Tibial artery (tissue), 4 donors: ENCODE results near the gene IL17REL.

Experiments
- DNase-seq, 2 donors: peaks; one replicate each; pipeline ENCODE4 v3.0.0-alpha.2; 2019
- H3K27ac ChIP-seq, 2 donors: fragments of 200-600 bp; sonication (generic) in 1 of 2; 1 replicate in 1 of 2; 2 replicates in 1 of 2; pipeline ENCODE4 v1.5.1; 2018 to 2019; ENCODE audit warnings: mild to moderate bottlenecking in 1 of 2
- H3K27me3 ChIP-seq, 2 donors: fragments of 200-600 bp; sonication (generic) in 1 of 2; one replicate each; pipeline versions ENCODE4 v1.5.1 to v1.6.0; 2016 to 2019
- H3K36me3 ChIP-seq, 3 donors: fragments of 200-600 bp; sonication (generic) in 2 of 3; one replicate each; pipeline ENCODE4 v1.5.1; 2016 to 2019; ENCODE audit warnings: mild to moderate bottlenecking in 2 of 3
- H3K4me1 ChIP-seq, 4 donors: fragments of 200-600 bp; sonication (generic) in 2 of 4; 1 replicate in 3 of 4; 2 replicates in 1 of 4; pipeline ENCODE4 v1.5.1; 2016 to 2019
- H3K4me3 ChIP-seq, 2 donors: fragments of 200-600 bp; sonication (generic) in 1 of 2; 1 replicate in 1 of 2; 2 replicates in 1 of 2; pipeline ENCODE4 v1.5.1; 2018 to 2019; ENCODE audit warnings: mild to moderate bottlenecking in 2 of 2
- H3K9me3 ChIP-seq, 3 donors: fragments of 200-600 bp; sonication (generic) in 1 of 3; one replicate each; pipeline ENCODE4 v1.5.1; 2016 to 2019
- intact Hi-C: fragments of 100-400 bp; cut with DNase I; formaldehyde crosslinking; loops from one replicate; pipeline ENCODE4 v1.15.0; 2023; ENCODE audit warnings: low total_unique reads
- TF ChIP-seq, protein P1 (sequence below), 2 experiments: fragments of 200-600 bp in 1 of 2; fragments of 450-650 bp in 1 of 2; IDR thresholded peaks; one replicate each; pipeline ENCODE4 v1.5.1; 2017 to 2019; ENCODE audit warnings: antibody characterized with exemption in 2 of 2, mild to moderate bottlenecking in 1 of 2, moderate library complexity in 1 of 2

The IL17REL gene

DNA sequence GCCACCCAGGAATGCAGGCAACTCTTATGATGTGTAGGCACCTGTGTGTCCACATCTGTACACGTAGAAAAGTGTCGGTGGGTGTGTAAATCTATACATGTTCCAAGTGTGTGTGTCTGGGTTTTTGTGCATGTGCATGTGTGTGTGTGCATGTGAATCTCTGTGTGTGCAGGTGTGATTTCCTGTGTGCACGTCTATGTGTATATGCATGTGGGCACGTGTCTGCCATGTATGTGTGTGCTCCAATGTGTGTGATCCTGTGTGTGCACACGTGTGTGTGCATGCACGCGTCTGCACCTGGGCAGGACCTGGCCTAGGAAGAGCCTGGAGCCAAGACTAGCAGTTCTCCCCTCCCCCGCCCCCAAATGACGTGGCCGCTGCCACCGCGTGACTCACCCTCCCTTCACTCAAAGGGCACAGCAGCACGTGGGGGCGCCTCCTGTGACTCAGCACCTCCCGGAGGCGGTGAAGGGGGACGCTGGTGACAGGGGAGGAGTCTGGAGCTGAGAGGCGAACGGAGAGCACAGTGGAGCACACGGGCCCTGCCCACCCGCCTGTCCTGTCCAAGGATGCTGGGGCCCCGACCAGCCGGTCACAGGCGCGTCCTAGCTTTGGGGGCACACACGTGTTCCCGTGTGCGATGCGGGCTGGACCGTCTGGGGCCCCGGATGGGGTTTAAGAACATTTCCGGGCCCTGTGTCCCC lies 41.9 kb downstream of the IL17REL start:
- DNase-seq, result peak; percentile 97 to 99

DNA sequence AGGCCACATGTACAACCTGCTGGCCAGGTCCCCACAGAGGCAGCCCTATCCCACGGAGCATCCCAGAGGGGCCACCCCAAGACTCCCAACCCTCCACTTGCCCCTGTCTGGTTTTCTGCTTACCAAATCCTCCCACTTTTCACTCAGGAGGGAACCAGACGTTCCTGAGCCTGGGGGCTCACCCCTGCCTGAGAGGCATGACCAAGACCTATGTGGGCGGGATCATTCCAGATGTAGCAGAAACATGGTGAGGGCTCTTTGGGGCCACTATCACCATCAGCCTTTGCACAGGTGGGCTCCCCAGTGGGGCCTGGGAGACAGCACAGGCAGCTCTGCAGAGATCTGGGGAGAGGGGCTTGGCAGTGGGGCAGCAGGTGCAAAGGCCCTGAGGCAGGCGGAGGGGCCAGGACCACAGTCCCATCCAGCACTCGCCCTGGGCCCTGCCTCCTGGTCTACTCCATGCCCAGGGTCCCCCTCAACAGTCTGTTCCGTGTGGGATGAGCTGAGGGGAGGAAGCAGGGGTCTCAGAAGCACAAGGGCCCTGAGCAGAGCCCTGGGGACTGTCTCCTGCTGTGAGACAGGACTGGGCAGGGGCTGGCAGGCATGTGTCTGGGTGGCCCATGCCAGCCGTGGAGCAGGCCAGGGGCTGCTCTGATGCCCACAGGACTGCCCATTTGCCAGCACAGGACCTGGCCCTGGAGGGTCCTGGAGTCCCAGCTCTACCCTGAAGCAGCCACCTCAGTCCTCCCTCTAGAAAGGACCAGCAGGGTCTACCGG lies 42.6 kb downstream of the IL17REL start:
- intact Hi-C loops, result loop anchor here (5.0 to 10.0 kb wide), 2 partner anchors 38 to 335 kb away; partner anchors contain the start of gene PLXNB2
- Histone ChIP-seq H3K36me3 (peaks cover 0 to 3% (median 1%) of the 10 kb centered on the region in 3 donors), H3K27me3 (no peaks in the 10 kb centered on the region), H3K4me1 (peaks cover 7 to 52% (median 38%) of the 10 kb centered on the region in 4 donors), H3K27ac (peak overlapping the region; percentile 88 to 89), H3K9me3 (no peaks in the 10 kb centered on the region), H3K4me3 (no peak overlapping the region)
- peak; percentile 19 to 67 for DNase-seq
- TF ChIP-seq, protein P1, sequence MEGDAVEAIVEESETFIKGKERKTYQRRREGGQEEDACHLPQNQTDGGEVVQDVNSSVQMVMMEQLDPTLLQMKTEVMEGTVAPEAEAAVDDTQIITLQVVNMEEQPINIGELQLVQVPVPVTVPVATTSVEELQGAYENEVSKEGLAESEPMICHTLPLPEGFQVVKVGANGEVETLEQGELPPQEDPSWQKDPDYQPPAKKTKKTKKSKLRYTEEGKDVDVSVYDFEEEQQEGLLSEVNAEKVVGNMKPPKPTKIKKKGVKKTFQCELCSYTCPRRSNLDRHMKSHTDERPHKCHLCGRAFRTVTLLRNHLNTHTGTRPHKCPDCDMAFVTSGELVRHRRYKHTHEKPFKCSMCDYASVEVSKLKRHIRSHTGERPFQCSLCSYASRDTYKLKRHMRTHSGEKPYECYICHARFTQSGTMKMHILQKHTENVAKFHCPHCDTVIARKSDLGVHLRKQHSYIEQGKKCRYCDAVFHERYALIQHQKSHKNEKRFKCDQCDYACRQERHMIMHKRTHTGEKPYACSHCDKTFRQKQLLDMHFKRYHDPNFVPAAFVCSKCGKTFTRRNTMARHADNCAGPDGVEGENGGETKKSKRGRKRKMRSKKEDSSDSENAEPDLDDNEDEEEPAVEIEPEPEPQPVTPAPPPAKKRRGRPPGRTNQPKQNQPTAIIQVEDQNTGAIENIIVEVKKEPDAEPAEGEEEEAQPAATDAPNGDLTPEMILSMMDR (IDR thresholded peaks at IDR 0.05), result no peak

More for the DNA sequence above, 41.9 kb downstream of the IL17REL start:
- intact Hi-C loops, result loop anchor here (5.0 kb wide), 1 partner anchor 38 kb away; no protein-coding TSS in a partner anchor
- TF ChIP-seq, protein P1 (IDR thresholded peaks at IDR 0.05), result peak in 1 of 2 experiments; percentile 13
- Histone ChIP-seq H3K36me3 (no peaks in the 10 kb centered on the region), H3K9me3 (no peaks in the 10 kb centered on the region), H3K27ac (peak overlapping the region; percentile 88 to 89), H3K4me3 (peak overlapping the region; percentile 57 to 71), H3K4me1 (peaks cover 7 to 49% (median 35%) of the 10 kb centered on the region in 4 donors), H3K27me3 (no peaks in the 10 kb centered on the region)

DNA sequence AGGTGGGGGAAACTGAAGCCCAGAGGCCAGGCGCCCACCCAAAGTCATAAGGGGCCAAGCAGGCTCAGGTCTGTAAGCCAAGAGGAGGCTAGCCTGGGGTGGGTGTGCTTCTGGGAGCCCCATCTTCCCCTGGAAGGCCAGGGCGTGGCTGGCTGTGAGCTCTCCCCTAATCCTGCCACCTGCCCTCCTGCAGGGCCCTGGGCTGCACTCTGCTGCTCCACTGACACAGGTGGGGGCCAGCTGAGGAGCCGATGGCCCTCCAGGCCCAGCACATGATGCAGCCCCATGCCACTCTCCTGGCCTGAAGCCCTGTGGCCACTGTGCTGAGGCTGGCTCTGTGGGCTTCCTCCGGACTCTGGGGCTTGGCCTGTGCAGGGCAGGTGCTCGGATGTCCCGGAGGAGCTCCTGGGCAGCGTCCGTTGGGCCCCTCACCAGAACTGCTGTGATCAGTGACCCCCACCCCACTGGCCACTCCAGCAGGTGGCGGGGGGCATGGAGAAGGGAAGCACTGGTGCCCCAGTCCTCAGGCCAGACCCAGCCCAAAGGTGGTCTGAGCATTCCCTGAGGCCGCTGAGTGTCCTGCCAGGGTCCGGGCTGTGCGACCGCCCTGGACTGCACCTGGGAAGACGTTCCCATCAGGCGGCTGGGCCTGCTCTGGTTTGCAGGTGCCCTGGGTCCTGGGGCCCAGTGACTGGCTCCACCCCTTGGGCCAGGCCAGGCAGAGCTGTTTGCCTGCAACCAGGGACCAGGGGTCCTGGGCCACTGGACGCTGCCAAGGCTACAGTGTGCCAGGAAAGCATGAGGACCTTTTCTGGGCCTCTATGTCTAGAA lies 43.5 kb downstream of the IL17REL start:
- peak; percentile 18 to 64 for DNase-seq
- H3K4me1 ChIP-seq, result peaks cover 7 to 61% (median 43%) of the 10 kb centered on the region in 4 donors

DNA sequence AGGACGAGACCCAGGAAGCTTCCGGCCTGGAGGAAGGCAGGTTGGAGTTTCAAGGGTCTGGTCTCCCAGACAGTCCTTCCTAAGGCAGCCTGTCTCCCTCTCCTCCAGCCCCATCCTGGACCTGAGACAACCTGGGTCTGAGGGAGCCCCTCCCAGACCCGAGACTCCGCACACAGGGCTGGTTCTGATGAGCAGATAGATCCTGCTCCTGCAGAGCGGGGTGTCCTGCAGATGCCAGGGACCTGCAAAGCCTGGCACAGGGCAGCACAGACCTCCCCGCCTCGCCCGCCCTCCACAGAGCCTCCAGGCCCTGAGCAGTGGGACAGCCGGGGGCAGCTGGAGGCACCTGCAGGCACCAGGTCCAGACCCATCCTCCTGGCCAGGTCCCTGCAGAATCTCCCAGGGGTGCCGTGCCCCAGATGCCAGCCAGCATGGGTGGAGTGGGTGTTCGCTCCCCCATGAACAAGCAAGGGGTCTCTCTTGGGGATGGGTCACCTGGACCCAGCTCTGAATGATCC lies 44.2 kb downstream of the IL17REL start:
- intact Hi-C loops, result loop anchor here (10.0 kb wide), 1 partner anchor 336 kb away; the partner anchor contains the start of gene PLXNB2
- no peaks in the 10 kb centered on the region for H3K9me3 ChIP-seq
- peak; percentile 18 to 63 for DNase-seq
- H3K27ac ChIP-seq, result peak overlapping the region; percentile 88 to 89
- no peak overlapping the region for H3K4me3 ChIP-seq
- H3K27me3 ChIP-seq, result no peaks in the 10 kb centered on the region
- peaks cover 9 to 19% (median 17%) of the 10 kb centered on the region in 3 donors for H3K36me3 ChIP-seq
- TF ChIP-seq, protein P1 (IDR thresholded peaks at IDR 0.05), result no peak
- H3K4me1 ChIP-seq, result peaks cover 7 to 67% (median 49%) of the 10 kb centered on the region in 4 donors

More for the DNA sequence above, 43.5 kb downstream of the IL17REL start:
- intact Hi-C loops, result loop anchor here (10.0 kb wide), 1 partner anchor 336 kb away; the partner anchor contains the start of gene PLXNB2
- H3K9me3 ChIP-seq, result no peaks in the 10 kb centered on the region
- H3K4me3 ChIP-seq, result no peak overlapping the region
- no peaks in the 10 kb centered on the region for H3K27me3 ChIP-seq
- H3K36me3 ChIP-seq, result peaks cover 2 to 12% (median 10%) of the 10 kb centered on the region in 3 donors
- peak overlapping the region; percentile 88 to 89 for H3K27ac ChIP-seq
- TF ChIP-seq, protein P1 (IDR thresholded peaks at IDR 0.05), result no peak
